SK-N-SH treated with all-trans-retinoic acid at 6 μM for 48 hours (cell line): ENCODE data around the gene S100A6.

ENCODE experiments used
- ARNTL ChIP-seq: fragments of 450-650 bp; formaldehyde crosslinking; IDR thresholded peaks from 2 replicates; pipeline ENCODE4 v1.5.0; 2020; ENCODE audit warnings: low read depth, mild to moderate bottlenecking, moderate library complexity, borderline replicate concordance
- ISL1 ChIP-seq: fragments of 250-450 bp; sonication (Bioruptor Pico); IDR thresholded peaks from 2 replicates; pipeline ENCODE4 v2.1.2; 2022; ENCODE audit warnings: mild to moderate bottlenecking, moderate library complexity
- OSR1 ChIP-seq: fragments of 250-450 bp; sonication (Bioruptor Pico); IDR thresholded peaks from 2 replicates; pipeline ENCODE4 v1.8.0; 2022; ENCODE audit warnings: moderate library complexity, mild to moderate bottlenecking, inconsistent platforms
- PPARA ChIP-seq: fragments of 250-450 bp; sonication (Bioruptor Pico); IDR thresholded peaks from 2 replicates; pipeline ENCODE4 v1.5.0; 2020; ENCODE audit warnings: mild to moderate bottlenecking, borderline replicate concordance
- RARB ChIP-seq: fragments of 250-450 bp; sonication (Bioruptor Pico); IDR thresholded peaks from 2 replicates; pipeline ENCODE4 v1.8.0; 2021; ENCODE audit warnings: mild to moderate bottlenecking, moderate library complexity
- SNAI2 ChIP-seq: fragments of 250-450 bp; sonication (Bioruptor Pico); IDR thresholded peaks from 2 replicates; pipeline ENCODE4 v1.5.0; 2020; ENCODE audit warnings: mild to moderate bottlenecking, moderate library complexity
- ZC3H10 ChIP-seq: fragments of 250-450 bp; sonication (Bioruptor Pico); IDR thresholded peaks from 2 replicates; pipeline ENCODE4 v1.5.1; 2021; ENCODE audit warnings: mild to moderate bottlenecking, moderate library complexity
- ZFP3 ChIP-seq: fragments of 250-450 bp; sonication (Bioruptor Pico); IDR thresholded peaks from 2 replicates; pipeline ENCODE4 v1.5.0; 2020; ENCODE audit warnings: mild to moderate bottlenecking, moderate library complexity
- ZFP30 ChIP-seq: fragments of 450-650 bp; formaldehyde crosslinking; IDR thresholded peaks from 2 replicates; pipeline ENCODE4 v1.5.0; 2022; ENCODE audit warnings: mild to moderate bottlenecking, moderate library complexity
- ZNF70 ChIP-seq: fragments of 450-650 bp; formaldehyde crosslinking; IDR thresholded peaks from 2 replicates; pipeline ENCODE4 v1.5.0; 2020; ENCODE audit warnings: mild to moderate bottlenecking, moderate library complexity
- ZNF8 ChIP-seq: fragments of 450-650 bp; formaldehyde crosslinking; IDR thresholded peaks from 2 replicates; pipeline ENCODE4 v1.5.0; 2020; ENCODE audit warnings: mild to moderate bottlenecking, moderate library complexity
- TF ChIP-seq, protein P1 (sequence below): fragments of 250-450 bp; sonication (Bioruptor Pico); IDR thresholded peaks from 2 replicates; pipeline ENCODE4 v1.8.0; 2020; ENCODE audit warnings: mild to moderate bottlenecking, moderate library complexity, borderline replicate concordance
- TF ChIP-seq, protein P2 (sequence below): fragments of 250-450 bp; sonication (Bioruptor Pico); IDR thresholded peaks from 2 replicates; pipeline ENCODE4 v1.5.1; 2020; ENCODE audit warnings: low read depth, mild to moderate bottlenecking, moderate library complexity

DNA sequence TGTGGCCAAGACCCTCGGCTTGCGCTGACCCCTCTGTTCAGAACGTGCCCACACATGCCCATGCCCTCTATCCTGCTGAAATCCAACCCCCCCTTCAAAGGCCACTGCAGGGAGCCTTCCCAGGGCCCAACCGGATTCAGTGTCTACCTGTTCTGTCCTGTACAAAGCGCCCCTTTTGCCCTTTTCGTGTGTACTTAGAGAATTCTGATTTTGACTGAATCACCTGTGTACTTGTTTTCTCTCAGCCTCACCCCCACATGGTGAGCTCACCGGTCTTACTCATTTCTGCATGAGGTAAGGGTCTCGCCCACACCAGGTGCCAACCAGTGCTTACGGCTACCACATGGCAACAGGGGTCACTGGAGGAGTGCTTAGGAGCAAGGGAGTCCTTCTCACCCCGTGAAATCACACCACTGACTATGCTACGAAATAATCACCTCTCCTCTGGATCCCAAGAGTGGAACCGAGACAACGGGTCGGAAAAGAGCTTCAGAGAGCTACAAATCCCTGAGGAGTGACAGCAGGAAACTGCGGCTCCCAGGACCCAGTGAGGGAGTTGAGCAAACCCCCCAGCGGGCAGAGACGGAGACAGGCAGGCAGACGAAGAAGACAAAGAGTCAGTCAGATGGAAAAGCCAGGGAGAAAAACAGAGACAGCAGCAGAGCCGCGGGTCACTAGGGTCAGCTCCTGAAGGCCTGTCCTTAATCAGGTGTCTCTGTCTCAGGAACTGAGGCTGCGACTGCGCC lies 32.0 kb upstream of the S100A6 start:
- TF ChIP-seq OSR1 (CRISPR knock-in tag) (no peak), RARB (CRISPR knock-in tag) (no peak), ZNF8 (CRISPR knock-in tag) (no peak), SNAI2 (no peak), ISL1 (no peak), ZFP30 (CRISPR knock-in tag) (no peak), ZNF70 (CRISPR knock-in tag) (no peak), ARNTL (no peak), ZFP3 (CRISPR knock-in tag) (no peak), PPARA (CRISPR knock-in tag) (no peak), ZC3H10 (CRISPR knock-in tag) (no peak)
- TF ChIP-seq, protein P1, sequence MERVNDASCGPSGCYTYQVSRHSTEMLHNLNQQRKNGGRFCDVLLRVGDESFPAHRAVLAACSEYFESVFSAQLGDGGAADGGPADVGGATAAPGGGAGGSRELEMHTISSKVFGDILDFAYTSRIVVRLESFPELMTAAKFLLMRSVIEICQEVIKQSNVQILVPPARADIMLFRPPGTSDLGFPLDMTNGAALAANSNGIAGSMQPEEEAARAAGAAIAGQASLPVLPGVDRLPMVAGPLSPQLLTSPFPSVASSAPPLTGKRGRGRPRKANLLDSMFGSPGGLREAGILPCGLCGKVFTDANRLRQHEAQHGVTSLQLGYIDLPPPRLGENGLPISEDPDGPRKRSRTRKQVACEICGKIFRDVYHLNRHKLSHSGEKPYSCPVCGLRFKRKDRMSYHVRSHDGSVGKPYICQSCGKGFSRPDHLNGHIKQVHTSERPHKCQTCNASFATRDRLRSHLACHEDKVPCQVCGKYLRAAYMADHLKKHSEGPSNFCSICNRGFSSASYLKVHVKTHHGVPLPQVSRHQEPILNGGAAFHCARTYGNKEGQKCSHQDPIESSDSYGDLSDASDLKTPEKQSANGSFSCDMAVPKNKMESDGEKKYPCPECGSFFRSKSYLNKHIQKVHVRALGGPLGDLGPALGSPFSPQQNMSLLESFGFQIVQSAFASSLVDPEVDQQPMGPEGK (CRISPR knock-in tag) = no peak
- TF ChIP-seq, protein P2, sequence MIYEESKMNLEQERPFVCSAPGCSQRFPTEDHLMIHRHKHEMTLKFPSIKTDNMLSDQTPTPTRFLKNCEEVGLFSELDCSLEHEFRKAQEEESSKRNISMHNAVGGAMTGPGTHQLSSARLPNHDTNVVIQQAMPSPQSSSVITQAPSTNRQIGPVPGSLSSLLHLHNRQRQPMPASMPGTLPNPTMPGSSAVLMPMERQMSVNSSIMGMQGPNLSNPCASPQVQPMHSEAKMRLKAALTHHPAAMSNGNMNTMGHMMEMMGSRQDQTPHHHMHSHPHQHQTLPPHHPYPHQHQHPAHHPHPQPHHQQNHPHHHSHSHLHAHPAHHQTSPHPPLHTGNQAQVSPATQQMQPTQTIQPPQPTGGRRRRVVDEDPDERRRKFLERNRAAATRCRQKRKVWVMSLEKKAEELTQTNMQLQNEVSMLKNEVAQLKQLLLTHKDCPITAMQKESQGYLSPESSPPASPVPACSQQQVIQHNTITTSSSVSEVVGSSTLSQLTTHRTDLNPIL (CRISPR knock-in tag) = no peak
